Calu3 (cell line): ENCODE data around the gene DTNB. TPM values are rescaled to one million over a fixed set of nuclear protein-coding genes. Genes with fewer than 3 reads are reported as not detected.

Source experiments
- BruUV-seq: library from RNA; stranded (reverse); fragments of 400-500 nt; replicated peaks from 2 replicates; lab custom pipeline; 2021; lab: Mats Ljungman, UMichigan
- CTCF ChIA-PET: fragments of 300-600 bp; sonication (Branson Sonifier 250); formaldehyde crosslinking; loops from one replicate; lab custom pipeline; 2022; ENCODE audit warnings: antibody characterized with exemption; lab: Charles Lee
- DNase-seq: peaks from one replicate; pipeline ENCODE4 v3.0.0; 2022
- H3K27ac Mint-ChIP-seq: one replicate; pipeline ENCODE4 v1.8.0; 2022; ENCODE audit warnings: mixed read lengths; ENCODE audit not compliant: unreplicated experiment
- H3K27me3 Mint-ChIP-seq: one replicate; pipeline ENCODE4 v1.8.0; 2022; ENCODE audit warnings: mixed read lengths; ENCODE audit not compliant: unreplicated experiment
- H3K36me3 Mint-ChIP-seq: one replicate; pipeline ENCODE4 v1.8.0; 2022; ENCODE audit warnings: mild to moderate bottlenecking, moderate library complexity, mixed read lengths; ENCODE audit not compliant: insufficient read depth, unreplicated experiment
- H3K4me1 Mint-ChIP-seq: one replicate; pipeline ENCODE4 v1.8.0; 2022; ENCODE audit warnings: mild to moderate bottlenecking, low read depth, mixed read lengths; ENCODE audit not compliant: unreplicated experiment
- H3K4me3 Mint-ChIP-seq: one replicate; pipeline ENCODE4 v1.8.0; 2022; ENCODE audit warnings: mild to moderate bottlenecking, low read depth, moderate library complexity, mixed read lengths; ENCODE audit not compliant: unreplicated experiment
- H3K9me3 Mint-ChIP-seq: one replicate; pipeline ENCODE4 v1.8.0; 2022; ENCODE audit warnings: low read depth, mixed read lengths; ENCODE audit not compliant: unreplicated experiment
- intact Hi-C: fragments of 100-400 bp; cut with micrococcal nuclease; formaldehyde crosslinking; loops from one replicate; pipeline ENCODE4 v1.10.0; 2022; ENCODE audit not compliant: unreplicated experiment
- total RNA-seq: library from RNA; stranded (reverse); gene quantifications from 2 replicates; pipeline ENCODE4 v1.2.3, GENCODE V29; 2022
- TF ChIP-seq, protein P1 (sequence below): fragments of 200-600 bp; IDR thresholded peaks from one replicate; pipeline ENCODE4 v1.8.0; 2022; ENCODE audit warnings: antibody characterized with exemption; ENCODE audit not compliant: unreplicated experiment

The DTNB gene
- total RNA-seq, 1 experiment from 2014 or later = 27.3 TPM

DNA sequence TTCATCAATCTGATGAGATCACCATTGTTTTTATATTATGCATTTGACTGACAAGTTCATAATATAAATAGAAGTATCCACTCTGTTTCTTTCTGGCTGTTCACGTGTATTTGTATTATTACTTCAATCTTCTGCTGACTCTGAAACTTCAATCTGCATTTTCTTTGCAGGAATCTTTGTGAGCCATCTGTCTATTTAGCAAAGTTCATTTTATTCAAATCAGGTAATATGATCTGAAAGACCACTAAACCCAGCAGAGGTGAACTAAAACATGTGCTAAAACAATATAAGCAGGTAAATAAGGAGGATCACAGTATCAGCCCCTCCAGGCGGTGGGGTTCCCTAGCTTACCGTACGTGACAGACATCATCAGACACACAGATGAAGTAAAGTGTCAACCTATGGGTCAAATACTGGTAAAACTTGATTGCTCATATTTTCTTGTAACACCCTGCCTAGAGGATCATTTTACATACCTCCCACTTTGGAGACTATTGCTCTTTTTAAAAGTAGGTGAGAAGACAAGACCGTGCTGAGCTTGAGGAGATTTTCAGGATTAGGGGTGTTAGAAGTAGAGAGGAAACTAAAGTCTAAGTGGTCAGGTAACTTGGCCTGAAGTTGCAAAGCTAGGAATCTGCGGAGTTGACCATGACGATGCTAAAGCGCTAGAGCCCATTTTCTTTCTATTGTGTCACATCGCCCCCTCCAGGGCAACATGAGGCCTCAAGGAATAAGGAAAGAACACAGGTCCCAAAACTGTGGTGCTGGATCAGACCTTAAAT is 9.0 kb downstream of the DTNB start:
- intact Hi-C loops = loop anchor here (1.0 kb wide), 1 partner anchor 57 kb away; no protein-coding TSS in a partner anchor
- peak; percentile 76 for DNase-seq
- CTCF ChIA-PET = interaction anchor here (0.6 to 3.3 kb wide), 9 partner anchors 10 to 302 kb away, joined by 3 to 84 read pairs (median 4); no protein-coding TSS in a partner anchor
- TF ChIP-seq, protein P1, sequence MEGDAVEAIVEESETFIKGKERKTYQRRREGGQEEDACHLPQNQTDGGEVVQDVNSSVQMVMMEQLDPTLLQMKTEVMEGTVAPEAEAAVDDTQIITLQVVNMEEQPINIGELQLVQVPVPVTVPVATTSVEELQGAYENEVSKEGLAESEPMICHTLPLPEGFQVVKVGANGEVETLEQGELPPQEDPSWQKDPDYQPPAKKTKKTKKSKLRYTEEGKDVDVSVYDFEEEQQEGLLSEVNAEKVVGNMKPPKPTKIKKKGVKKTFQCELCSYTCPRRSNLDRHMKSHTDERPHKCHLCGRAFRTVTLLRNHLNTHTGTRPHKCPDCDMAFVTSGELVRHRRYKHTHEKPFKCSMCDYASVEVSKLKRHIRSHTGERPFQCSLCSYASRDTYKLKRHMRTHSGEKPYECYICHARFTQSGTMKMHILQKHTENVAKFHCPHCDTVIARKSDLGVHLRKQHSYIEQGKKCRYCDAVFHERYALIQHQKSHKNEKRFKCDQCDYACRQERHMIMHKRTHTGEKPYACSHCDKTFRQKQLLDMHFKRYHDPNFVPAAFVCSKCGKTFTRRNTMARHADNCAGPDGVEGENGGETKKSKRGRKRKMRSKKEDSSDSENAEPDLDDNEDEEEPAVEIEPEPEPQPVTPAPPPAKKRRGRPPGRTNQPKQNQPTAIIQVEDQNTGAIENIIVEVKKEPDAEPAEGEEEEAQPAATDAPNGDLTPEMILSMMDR = peak; percentile 57
- no peaks in the 10 kb centered on the region for H3K9me3 Mint-ChIP-seq
- peaks cover 18% of the 10 kb centered on the region for H3K4me1 Mint-ChIP-seq
- peak overlapping the region; percentile 54 for H3K27ac Mint-ChIP-seq
- peaks cover 4% of the 10 kb centered on the region for H3K36me3 Mint-ChIP-seq
- no TSS peak for BruUV-seq
- H3K27me3 Mint-ChIP-seq = no peaks in the 10 kb centered on the region
- peak overlapping the region; percentile 34 for H3K4me3 Mint-ChIP-seq

DNA sequence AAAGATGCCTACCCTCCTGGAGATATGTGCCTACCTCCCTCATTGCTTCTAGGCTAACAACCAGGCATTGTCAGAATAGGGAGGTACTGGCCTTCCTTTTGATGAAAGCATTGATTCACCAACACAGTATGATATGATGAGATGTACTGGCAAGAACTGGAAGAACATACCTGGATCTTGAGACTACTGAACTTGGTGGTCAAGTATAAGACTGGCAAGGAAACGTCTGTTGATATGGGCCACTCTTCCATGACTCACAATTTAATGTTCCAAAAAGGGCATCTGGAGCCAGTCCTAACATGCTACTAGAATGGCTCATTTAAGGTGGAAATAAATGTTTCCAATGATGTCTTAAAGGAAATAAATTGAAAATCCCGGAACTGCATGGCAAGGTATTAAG is 18.1 kb downstream of the DTNB start:
- Mint-ChIP-seq H3K27ac (no peak overlapping the region), H3K36me3 (no peaks in the 10 kb centered on the region), H3K4me1 (peaks cover 8% of the 10 kb centered on the region), H3K27me3 (no peaks in the 10 kb centered on the region), H3K4me3 (no peak overlapping the region), H3K9me3 (no peaks in the 10 kb centered on the region)
- DNase-seq = no peak
- no TSS peak for BruUV-seq
- CTCF ChIA-PET = no interaction called here
- intact Hi-C loops = no loop called here
- TF ChIP-seq, protein P1 = no peak

DNA sequence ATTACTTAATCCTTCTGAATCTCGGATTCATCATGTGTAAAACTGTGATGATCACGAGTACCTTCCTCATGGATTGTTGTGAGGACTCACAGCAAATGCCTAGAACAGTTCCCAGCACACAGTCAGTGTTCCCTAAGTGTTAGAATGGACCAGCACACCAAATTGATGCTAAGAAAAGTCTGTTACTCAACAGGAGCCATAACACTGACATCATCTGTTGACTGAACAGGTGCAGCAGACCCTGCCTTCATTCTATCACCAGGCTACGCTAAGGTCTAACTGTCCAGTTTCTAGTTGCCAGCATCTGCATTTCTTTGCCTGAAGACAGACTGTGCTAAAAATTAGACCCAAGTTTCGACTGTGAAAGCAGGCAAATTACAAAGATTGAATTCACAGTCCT is 18.6 kb downstream of the DTNB start:
- CTCF ChIA-PET = no interaction called here
- intact Hi-C loops = no loop called here

DNA sequence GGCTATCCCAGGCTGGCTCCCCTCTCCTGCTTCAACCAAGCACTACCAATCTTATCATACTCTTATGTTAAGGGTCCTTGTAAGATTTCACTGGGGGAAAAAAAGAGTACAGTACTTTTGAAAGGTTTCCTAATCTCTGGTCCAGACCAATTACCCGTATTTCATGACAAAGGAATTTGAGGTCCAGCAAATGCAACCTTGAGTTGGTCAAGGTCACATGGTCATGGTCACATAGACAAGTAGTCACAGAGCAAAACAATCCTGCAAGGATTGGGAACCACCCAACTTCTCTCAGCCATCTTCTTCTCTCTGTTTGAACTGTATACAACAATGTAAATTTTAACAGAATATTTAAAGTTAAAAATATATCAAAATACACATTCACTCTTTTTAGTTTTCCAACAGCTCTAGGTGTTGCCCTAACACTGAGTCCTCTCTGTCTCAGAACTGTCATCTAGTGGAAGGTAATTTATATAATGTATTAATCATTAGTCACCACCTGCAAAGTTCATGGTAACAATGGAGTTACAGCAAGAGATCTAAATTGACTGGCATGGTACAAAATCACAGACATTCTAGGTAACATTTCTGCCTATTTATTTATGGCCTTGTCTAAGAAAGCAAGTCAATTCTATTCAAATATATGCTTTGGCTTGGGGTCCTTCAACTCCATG is 21.5 kb downstream of the DTNB start:
- H3K9me3 Mint-ChIP-seq = no peaks in the 10 kb centered on the region
- TF ChIP-seq, protein P1 = no peak
- no peak overlapping the region for H3K4me3 Mint-ChIP-seq
- intact Hi-C loops = no loop called here
- DNase-seq = no peak
- H3K36me3 Mint-ChIP-seq = no peaks in the 10 kb centered on the region
- no peaks in the 10 kb centered on the region for H3K27me3 Mint-ChIP-seq
- peaks cover 8% of the 10 kb centered on the region for H3K4me1 Mint-ChIP-seq
- CTCF ChIA-PET = no interaction called here
- no peak overlapping the region for H3K27ac Mint-ChIP-seq
- no TSS peak for BruUV-seq

More for the DNA sequence above, 18.6 kb downstream of the DTNB start:
- Mint-ChIP-seq H3K4me1 (peaks cover 8% of the 10 kb centered on the region), H3K27ac (no peak overlapping the region), H3K9me3 (no peaks in the 10 kb centered on the region), H3K36me3 (no peaks in the 10 kb centered on the region), H3K4me3 (no peak overlapping the region), H3K27me3 (no peaks in the 10 kb centered on the region)
- TF ChIP-seq, protein P1 = no peak
- BruUV-seq = no TSS peak
- DNase-seq = no peak
